Measurements from ENCODE around the gene IL12RB2.

IL12RB2 gene

GRCh38 chr1:67432745-67433144, 125.1 kb downstream of the IL12RB2 start:
- DNase-seq = no peak

GRCh38 chr1:67433837-67434236, 126.2 kb downstream of the IL12RB2 start:
- DNase-seq = peak in 3 of 4 experiments; percentile 3 to 81 (median 71)

DNA sequence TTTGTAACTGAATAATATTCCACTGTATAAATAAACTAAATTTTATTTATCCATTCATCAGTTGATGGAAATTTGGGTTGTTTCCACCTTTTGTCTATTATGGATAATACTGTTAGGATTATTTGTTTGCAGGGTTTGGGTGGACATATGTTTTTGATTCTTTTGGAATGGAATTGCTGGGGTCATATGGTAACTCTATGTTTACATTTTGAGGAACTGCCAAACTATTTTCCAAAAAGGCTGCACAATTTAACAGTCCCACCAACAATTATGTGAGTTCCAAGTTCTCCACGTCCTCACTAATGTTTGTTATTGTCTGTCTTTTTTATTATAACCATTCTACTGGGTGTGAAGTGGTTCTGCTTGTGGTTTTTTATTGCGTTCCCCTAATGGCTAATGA, 126.8 kb downstream of the IL12RB2 start:
- DNase-seq = peak in 1 of 4 experiments; percentile 11

DNA sequence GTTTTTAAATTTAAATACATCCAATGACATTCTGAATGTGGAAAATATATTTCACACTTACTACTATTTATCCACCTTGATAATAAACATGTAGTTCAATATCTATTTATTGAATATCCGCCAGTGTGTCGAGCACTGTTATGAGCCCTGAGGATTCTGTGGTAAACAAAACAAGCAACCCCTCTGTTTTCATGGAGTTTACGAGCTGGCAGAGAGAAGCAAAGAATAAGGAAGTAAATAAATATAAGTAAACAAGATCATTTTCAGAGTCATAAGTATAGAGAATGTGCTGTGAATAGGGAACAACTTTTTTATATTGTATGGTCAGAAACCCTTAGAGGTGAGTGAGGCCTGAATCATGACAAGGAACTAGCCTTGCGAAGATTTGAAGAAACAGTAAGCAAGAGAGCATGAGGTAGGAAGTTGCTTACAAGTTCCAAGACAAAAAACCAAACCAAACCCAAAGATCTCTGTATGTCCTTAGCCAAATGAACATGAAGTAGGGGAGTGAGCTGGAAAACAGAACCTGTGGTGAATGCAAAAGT, 128.9 kb downstream of the IL12RB2 start:
- peak in 3 of 4 experiments; percentile 34 to 68 (median 58) for DNase-seq

DNA sequence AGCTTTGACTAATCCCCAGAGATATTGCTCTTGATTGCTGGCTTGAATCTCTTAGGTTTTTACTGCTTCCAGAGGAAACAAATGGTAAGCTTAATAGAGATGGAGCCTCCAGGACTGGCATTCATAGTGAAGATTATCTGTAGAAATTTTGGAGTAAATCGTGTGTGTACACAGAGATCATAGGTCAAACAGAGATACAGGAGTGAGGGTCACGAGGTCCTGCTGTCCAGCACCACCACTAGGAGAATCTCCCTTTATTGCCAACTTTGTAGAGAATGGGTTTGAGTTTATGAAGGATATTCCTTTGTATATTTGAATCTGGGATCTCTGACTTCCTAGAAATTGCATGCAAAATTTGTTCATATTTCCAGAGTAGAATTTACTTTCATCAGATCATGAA, 130.3 kb downstream of the IL12RB2 start:
- DNase-seq = no peak

GRCh38 chr1:67439277-67440029, 131.8 kb downstream of the IL12RB2 start:
- no peak for DNase-seq

- DNase-seq = no peak
Observed at GRCh38 chr1:67440339-67440738, 132.7 kb downstream of the IL12RB2 start.

GRCh38 chr1:67441183-67441582, 133.5 kb downstream of the IL12RB2 start:
- peak; percentile 40 to 75 (median 62) for DNase-seq

DNA sequence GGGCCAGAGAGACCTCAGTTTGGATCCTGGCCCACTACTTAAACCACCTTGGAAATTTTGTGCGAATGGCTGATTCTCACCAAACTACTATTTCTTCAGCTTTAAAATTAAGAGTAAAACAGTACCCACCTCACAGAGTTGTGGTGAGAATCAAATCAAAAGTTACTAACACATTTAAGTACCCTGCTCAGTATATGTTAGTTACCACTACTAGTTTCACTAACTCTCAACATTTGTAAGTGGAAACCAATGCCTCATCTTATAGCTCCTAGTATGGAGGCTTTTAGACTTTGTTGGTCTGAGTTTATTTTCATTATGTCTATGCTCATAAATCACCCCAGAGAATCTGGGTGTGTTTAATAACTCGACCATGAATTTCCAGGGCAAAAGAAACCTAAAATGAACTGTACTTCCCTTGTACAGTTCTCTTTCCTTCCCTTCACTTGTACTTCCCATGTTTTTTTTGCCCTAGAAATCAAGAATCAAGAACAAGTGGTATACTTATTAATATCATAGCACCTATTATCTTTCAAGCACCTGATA, 134.1 kb downstream of the IL12RB2 start:
- no peak for DNase-seq

- peak in 3 of 4 experiments; percentile 25 to 38 (median 29) for DNase-seq
Observed at GRCh38 chr1:67446014-67446413, 138.3 kb downstream of the IL12RB2 start.
